Parathyroid adenoma (tissue), 2 donors: ENCODE data around the gene ARPC1B.

ENCODE experiments used
- H2AFZ ChIP-seq: fragments of 300-600 bp; sonication (generic); one replicate; pipeline ENCODE4 v1.7.0; 2017; ENCODE audit warnings: antibody characterized with exemption, mild to moderate bottlenecking
- H3K27ac ChIP-seq: fragments of 300-600 bp; sonication (generic); one replicate; pipeline ENCODE4 v1.7.0; 2017
- H3K27me3 ChIP-seq: fragments of 300-600 bp; sonication (generic); one replicate; pipeline ENCODE4 v1.7.0; 2017; ENCODE audit warnings: low read length; ENCODE audit not compliant: control insufficient read depth, insufficient read depth
- H3K36me3 ChIP-seq: fragments of 300-600 bp; sonication (generic); one replicate; pipeline ENCODE4 v1.7.0; 2017; ENCODE audit warnings: low read length; ENCODE audit not compliant: control insufficient read depth, insufficient read depth
- H3K4me1 ChIP-seq: fragments of 300-600 bp; sonication (generic); one replicate; pipeline ENCODE4 v1.7.0; 2017; ENCODE audit warnings: control low read depth
- H3K4me2 ChIP-seq: fragments of 300-600 bp; sonication (generic); one replicate; pipeline ENCODE4 v1.7.0; 2017; ENCODE audit warnings: low read length
- H3K4me3 ChIP-seq: fragments of 300-600 bp; sonication (generic); one replicate; pipeline ENCODE4 v1.7.0; 2017; ENCODE audit warnings: low read depth, low read length
- H3K79me2 ChIP-seq: fragments of 300-600 bp; sonication (generic); one replicate; pipeline ENCODE4 v1.7.0; 2017; ENCODE audit warnings: control low read depth
- H3K9ac ChIP-seq: fragments of 300-600 bp; sonication (generic); one replicate; pipeline ENCODE4 v1.7.0; 2017; ENCODE audit warnings: mild to moderate bottlenecking
- H3K9me3 ChIP-seq: fragments of 300-600 bp; sonication (generic); one replicate; pipeline ENCODE4 v1.7.0; 2017; ENCODE audit warnings: low read length; ENCODE audit not compliant: control insufficient read depth
- CTCF ChIP-seq: fragments of 300-600 bp; sonication (generic); IDR thresholded peaks from one replicate; pipeline ENCODE4 v1.7.0; 2017; ENCODE audit warnings: antibody characterized with exemption, mild to moderate bottlenecking
- donor health status: primary hyperparathyroidism.

ARPC1B gene

GRCh38 chr7:99368750-99369389, 5.7 kb upstream of the ARPC1B start:
- H3K36me3 ChIP-seq, result no peaks in the 10 kb centered on the region
- H3K27me3 ChIP-seq, result no peaks in the 10 kb centered on the region
- H3K9ac ChIP-seq, result no peak overlapping the region
- no peak overlapping the region for H3K4me3 ChIP-seq
- H3K4me2 ChIP-seq, result no peak overlapping the region
- TF ChIP-seq CTCF, result no peak
- no peaks in the 10 kb centered on the region for H3K79me2 ChIP-seq
- H3K4me1 ChIP-seq, result peaks cover 5% of the 10 kb centered on the region
- H2AFZ ChIP-seq, result no peak overlapping the region
- H3K9me3 ChIP-seq, result no peaks in the 10 kb centered on the region
- no peak overlapping the region for H3K27ac ChIP-seq

DNA sequence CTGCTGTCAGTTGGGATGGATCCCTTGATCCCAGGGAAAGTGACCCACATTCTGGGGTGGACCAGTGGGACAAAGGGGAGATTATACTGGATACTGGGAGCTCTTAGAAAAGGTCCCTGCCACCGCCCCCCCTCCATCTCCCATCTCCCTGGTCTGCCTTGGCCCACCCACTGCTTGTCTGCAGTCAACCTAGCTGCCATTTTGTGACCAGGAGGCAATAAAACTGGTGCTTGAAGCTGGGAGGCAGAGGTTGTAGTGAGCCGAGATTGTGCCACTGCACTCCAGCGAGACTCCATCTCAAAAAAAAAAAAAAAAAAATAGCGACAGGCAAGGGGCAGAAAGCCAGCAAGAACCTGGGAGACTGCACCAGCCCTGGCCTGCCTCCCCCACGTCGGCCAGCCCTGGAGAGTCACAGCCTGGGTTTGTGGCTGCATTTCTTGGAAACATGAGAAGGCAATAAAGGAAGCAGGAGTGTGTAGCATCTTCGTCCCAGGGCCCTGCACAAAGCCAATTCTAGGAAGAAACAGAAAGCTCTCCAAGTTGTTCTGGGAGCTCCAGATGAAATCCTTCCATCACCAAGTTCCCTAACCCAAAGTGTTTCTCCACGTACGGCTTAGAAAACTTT, 4.7 kb upstream of the ARPC1B start:
- Histone ChIP-seq H3K4me2 (no peak overlapping the region), H3K27ac (no peak overlapping the region), H3K36me3 (no peaks in the 10 kb centered on the region), H3K4me1 (peaks cover 5% of the 10 kb centered on the region), H3K27me3 (no peaks in the 10 kb centered on the region), H3K9ac (no peak overlapping the region), H2AFZ (no peak overlapping the region), H3K79me2 (no peaks in the 10 kb centered on the region), H3K4me3 (no peak overlapping the region), H3K9me3 (no peaks in the 10 kb centered on the region)
- TF ChIP-seq CTCF, result no peak

GRCh38 chr7:99371376-99371920, 3.1 kb upstream of the ARPC1B start:
- TF ChIP-seq CTCF, result no peak
- Histone ChIP-seq H3K36me3 (no peaks in the 10 kb centered on the region), H3K79me2 (no peaks in the 10 kb centered on the region), H3K4me1 (peaks cover 5% of the 10 kb centered on the region), H3K9ac (no peak overlapping the region), H3K4me2 (no peak overlapping the region), H3K27ac (no peak overlapping the region), H2AFZ (no peak overlapping the region), H3K4me3 (no peak overlapping the region), H3K9me3 (no peaks in the 10 kb centered on the region), H3K27me3 (no peaks in the 10 kb centered on the region)

DNA sequence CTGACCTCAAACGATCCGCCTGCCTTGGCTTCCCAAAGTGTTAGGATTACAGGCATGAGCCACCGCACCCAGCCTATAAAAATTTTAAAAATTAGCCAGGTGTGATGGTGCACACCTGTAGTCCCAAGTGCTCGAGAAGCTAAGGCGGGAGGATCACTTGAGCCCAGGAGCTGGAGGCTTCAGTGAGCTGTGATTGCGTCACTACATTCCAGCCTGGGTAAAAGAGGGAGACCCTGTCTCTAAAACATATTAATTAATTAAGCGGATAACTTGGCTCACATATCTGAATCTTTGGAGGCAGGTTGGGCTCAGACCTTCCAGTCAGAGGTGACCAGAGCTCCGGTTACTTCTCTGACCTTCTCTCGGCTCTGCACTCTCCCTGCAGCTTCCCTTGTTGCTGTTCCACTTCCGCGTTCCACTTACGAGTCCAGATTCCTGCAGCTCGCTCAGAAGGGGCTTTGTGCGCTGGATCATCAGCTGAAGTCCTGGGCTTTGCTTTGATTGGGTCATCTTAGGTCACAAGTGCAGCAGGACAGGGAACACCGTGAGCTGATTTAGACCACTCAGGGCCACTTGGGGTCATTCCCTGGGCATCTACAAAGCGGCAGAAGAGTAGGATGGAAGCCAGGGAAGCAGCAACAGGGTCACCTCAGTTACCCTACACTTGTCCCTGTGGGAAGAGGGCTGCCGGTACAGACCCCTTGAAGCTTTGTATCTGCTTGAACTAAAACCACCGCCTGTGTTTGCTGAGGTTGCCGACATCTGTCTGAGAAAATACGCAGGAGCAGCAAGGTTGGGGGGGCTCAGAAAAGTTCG, 2.0 kb upstream of the ARPC1B start:
- H3K4me3 ChIP-seq, result no peak overlapping the region
- TF ChIP-seq CTCF, result no peak

More for the DNA sequence above, 2.0 kb upstream of the ARPC1B start:
- Histone ChIP-seq H3K9ac (no peak overlapping the region), H3K9me3 (no peaks in the 10 kb centered on the region), H3K36me3 (no peaks in the 10 kb centered on the region), H3K27me3 (no peaks in the 10 kb centered on the region), H3K79me2 (no peaks in the 10 kb centered on the region), H3K4me1 (peaks cover 5% of the 10 kb centered on the region), H3K27ac (no peak overlapping the region), H3K4me2 (peak overlapping the region; percentile 60), H2AFZ (peak overlapping the region; percentile 48)
